Measurements from ENCODE around the gene ACER2.

- no peak for TF ChIP-seq CTCF (conservative IDR thresholded peaks at IDR 0.05 in 1 of 2, IDR thresholded peaks at IDR 0.05 in 1 of 2; ENCODE audit: low read depth in 1 of 2, low read length in 2 of 2)
- no peak for TF ChIP-seq EZH2 (IDR thresholded peaks at IDR 0.05; ENCODE audit: low read length, missing control alignments)
Measured at GRCh38 chr9:19410195-19410503, 1.3 kb downstream of the ACER2 start.

Data from fibroblast of lung (primary cell).